ENCODE measurements around the gene DCTN5.
"Not testable (repeated sequence)": the region's sequence is repeated elsewhere in the genome, so short reads cannot be mapped to it uniquely, and the experiment has no call there.

Gene DCTN5

GRCh38 chr16:23640931-23641765, at the start of gene DCTN5, which contains the start of gene PALB2:
TSS of gene DCTN5 (plus strand) at chr16:23641466. CDS start at chr16:23641543, 77 bp downstream.
TSS of gene PALB2 (minus strand) at chr16:23641310. CDS start at chr16:23641157, 153 bp downstream.
- peak; percentile 96 for DNase-seq (ENCODE audit: low read depth)

GRCh38 chr16:23594186-23594585, 47.1 kb upstream of the DCTN5 start:
- DNase-seq (ENCODE audit: low read depth), result no peak

- DNase-seq (ENCODE audit: low read depth), result peak; percentile 7
Measured at GRCh38 chr16:23595246-23595950, 45.9 kb upstream of the DCTN5 start.

- DNase-seq (ENCODE audit: low read depth), result peak; percentile 89
Measured at GRCh38 chr16:23595951-23596720, 45.1 kb upstream of the DCTN5 start, which contains the start of gene NDUFAB1. TSS of gene NDUFAB1 (minus strand) at chr16:23596316. CDS start at chr16:23596290, 26 bp downstream.

- peak; percentile 15 for DNase-seq (ENCODE audit: low read depth)
Measured at GRCh38 chr16:23597003-23597756, 44.1 kb upstream of the DCTN5 start.

- DNase-seq (ENCODE audit: low read depth), result peak; percentile 59
Measured at GRCh38 chr16:23607726-23608125, 33.5 kb upstream of the DCTN5 start.

- peak; percentile 74 for DNase-seq (ENCODE audit: low read depth)
Measured at GRCh38 chr16:23608194-23608593, 33.1 kb upstream of the DCTN5 start.

GRCh38 chr16:23609929-23610328, 31.3 kb upstream of the DCTN5 start:
- DNase-seq (ENCODE audit: low read depth), result no peak

- DNase-seq (ENCODE audit: low read depth), result not testable (repeated sequence)
Measured at GRCh38 chr16:23610905-23611304, 30.4 kb upstream of the DCTN5 start.

GRCh38 chr16:23611936-23612335, 29.3 kb upstream of the DCTN5 start:
- peak; percentile 3 for DNase-seq (ENCODE audit: low read depth)

- no peak for DNase-seq (ENCODE audit: low read depth)
Measured at GRCh38 chr16:23615805-23616204, 25.5 kb upstream of the DCTN5 start.

GRCh38 chr16:23624092-23624491, 17.2 kb upstream of the DCTN5 start:
- DNase-seq (ENCODE audit: low read depth), result no peak

- no peak for DNase-seq (ENCODE audit: low read depth)
Measured at GRCh38 chr16:23629516-23629915, 11.8 kb upstream of the DCTN5 start.

GRCh38 chr16:23631874-23632273, 9.4 kb upstream of the DCTN5 start:
- DNase-seq (ENCODE audit: low read depth), result not testable (repeated sequence)

GRCh38 chr16:23634461-23635036, 6.7 kb upstream of the DCTN5 start:
- DNase-seq (ENCODE audit: low read depth), result no peak

GRCh38 chr16:23635958-23636357, 5.3 kb upstream of the DCTN5 start:
- no peak for DNase-seq (ENCODE audit: low read depth)

GRCh38 chr16:23640615-23640930, 693 bp upstream of the DCTN5 start:
- no peak for DNase-seq (ENCODE audit: low read depth)

- DNase-seq (ENCODE audit: low read depth), result no peak
Measured at GRCh38 chr16:23642246-23642774, 1.0 kb downstream of the DCTN5 start.

- DNase-seq (ENCODE audit: low read depth), result peak; percentile 37
Measured at GRCh38 chr16:23650674-23651416, 9.6 kb downstream of the DCTN5 start.

- no peak for DNase-seq (ENCODE audit: low read depth)
Measured at GRCh38 chr16:23651943-23652468, 10.7 kb downstream of the DCTN5 start.

Measured in EH (cell line).